GM19397 (cell line): ENCODE results near the gene P2RY11.

Experiments
- ATAC-seq: cut with Tn5 transposase; IDR thresholded peaks from one replicate; pipeline ENCODE4 v1.9.1; 2021; ENCODE audit warnings: mild to moderate bottlenecking, moderate library complexity; ENCODE audit not compliant: unreplicated experiment

The P2RY11 gene

DNA sequence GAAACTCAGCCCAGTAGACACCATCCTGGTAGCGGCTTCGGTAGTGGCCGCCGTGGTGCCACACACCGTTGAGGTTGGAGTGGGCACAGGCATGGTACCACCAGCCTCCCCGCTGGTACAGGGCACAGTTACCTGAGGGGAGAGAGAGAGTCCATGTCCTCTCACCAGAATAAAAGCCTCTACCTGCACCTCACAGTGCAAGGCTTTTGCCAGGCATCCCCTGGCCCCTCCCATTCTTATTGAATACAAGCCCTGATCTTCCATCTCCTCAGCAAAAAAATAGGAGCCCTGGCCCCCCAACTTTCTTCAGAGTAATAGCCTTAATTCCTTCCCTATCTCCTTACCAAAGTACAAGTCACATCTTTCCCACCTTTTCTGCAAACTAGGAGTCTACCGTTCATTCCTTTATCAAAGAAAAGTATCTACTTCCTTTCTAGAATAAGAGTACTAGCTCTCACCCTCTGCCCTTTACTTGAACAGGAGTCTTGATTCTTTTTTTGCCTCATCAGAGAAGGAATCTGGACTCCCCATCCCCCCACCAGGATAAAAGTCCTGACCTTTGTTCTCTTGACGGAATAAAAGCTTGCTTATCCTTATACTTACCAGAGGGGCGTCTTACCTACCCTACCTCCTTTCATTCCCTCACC is 18.7 kb upstream of the P2RY11 start:
- no peak for ATAC-seq

DNA sequence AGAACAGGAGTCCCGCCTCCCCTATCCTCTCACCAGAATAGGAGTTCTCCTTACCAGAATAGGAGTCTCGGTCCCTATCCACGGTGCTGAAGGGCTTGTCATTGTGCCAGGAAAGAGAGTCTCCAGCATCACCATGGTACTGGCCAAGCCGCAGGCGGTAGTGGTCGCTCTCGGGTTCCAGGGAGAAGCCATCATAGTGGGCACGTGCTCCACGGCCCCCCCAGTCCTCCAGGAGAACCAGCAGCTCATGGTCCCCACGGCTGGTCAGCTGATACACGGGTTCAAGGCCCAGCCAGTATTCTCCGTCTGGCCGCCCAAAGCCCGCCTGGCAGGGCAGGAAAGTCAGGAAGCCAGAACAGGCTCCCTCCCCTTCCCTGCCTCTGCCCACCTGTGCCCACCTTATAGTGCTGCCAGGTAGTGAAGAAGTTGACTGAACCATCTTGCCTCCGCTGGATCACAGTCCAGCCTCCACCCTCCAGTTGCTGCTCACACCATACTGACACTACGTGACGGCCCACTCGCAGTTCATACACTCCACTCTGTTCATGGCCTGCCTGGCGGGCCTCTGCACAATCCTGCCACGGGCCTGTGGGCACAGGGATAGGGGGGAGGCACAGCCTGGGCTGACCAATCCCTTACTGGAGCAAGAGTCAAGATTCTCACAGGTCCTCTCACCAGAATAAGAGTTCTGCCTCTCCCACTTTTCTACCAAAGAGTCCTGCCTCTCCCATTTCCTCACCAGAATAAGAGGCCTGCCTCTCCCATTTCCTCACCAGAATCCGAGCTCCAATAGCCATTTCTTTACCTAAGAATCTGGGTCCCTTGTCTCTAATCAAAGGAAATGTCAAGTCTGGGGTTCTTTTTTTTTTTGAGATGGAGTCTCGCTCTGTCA is 18.0 kb upstream of the P2RY11 start:
- ATAC-seq = no peak

DNA sequence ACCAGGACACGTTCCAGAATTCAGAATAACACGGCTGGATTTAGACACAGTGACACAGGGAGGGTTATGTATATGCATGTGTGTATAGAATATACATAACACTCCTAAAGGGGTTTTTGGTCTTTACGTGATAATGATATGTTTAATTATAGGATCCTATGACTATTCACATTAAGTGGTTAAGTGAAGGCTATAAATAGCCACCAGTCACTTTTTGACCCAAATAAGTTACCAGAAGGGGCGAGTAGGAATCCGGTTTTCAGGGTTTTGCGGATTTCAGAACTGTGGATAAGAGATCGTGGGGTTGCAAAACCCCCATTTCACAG is 15.9 kb upstream of the P2RY11 start:
- ATAC-seq = no peak

DNA sequence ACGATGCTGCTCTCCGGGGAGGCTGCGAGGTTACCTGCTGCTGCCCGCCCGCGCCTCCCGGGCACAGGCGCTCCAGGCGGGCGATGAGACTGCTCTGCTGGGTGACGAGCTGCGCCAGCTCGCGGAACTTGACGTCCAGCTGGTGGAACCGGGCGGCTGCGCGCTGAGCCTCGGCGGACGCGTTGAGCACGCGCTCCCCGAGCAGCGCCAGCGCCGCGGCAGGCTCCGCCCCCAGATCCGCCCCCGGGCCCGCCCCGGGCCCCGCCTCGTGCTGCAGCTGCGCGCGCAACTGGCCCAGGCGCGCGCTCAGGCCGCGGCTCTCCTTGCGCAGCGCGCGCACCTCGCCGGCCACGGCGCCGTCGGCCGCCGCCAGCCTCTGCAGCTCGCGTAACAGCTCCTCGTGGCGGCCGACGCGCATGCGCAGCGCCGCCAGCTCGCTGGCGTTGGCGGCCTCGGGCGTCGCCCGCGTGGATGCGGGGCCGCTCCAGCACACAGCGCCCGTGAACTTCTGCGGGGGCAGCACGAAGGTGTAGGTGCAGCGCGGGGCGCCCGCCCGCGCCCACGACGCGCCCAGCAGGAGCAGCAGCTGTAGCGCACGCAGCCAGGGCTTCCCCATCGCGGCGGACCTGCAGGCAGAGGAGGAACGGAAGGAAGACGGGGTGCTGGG is 15.4 kb upstream of the P2RY11 start:
- ATAC-seq = peak; percentile 81

DNA sequence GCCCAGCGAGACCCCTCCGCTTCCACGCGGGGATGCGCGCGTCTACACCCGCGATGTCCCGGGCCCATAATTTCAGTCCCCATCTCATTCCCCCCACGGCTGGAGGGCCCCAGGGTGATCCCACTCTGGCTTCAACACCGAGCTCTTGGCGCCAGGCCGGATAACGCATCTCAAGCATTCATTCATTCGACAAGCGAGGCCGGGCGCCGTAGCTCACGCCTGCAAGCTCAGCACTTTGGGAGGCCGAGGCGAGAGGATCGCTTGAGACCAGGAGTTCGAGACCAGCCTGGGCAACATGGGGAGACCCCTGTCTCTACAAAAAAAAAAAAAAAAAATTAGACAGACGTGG is 14.9 kb upstream of the P2RY11 start:
- ATAC-seq = no peak

DNA sequence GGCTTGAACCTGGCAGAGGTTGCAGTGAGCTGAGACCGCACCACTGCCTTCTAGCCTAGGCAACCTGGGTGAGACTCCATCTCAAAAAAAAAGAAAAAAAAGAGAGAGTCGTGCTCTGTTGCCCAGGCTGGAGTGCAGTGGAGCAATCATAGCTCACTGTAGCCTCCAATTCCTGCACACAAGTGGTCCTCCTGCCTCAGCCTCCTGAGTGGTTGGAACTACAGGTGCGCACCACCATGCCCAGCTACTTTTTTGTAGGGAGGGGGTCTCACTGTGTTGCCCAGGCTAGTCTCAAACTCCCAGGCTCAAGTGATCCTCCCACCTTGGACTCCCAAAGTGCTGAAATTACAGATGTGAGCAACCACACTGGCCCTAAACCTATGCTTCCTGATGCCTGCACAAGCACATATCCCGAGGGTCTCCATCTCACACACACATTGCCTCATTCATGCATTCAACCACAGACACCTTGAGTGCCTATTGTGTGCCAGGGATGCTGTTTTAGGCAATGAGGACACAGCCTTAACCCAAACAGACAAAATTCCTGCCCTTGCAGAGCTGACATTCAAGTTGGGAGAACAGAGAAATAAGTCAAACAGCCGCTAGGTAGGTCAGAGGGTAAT is 11.2 kb upstream of the P2RY11 start:
- ATAC-seq = no peak

DNA sequence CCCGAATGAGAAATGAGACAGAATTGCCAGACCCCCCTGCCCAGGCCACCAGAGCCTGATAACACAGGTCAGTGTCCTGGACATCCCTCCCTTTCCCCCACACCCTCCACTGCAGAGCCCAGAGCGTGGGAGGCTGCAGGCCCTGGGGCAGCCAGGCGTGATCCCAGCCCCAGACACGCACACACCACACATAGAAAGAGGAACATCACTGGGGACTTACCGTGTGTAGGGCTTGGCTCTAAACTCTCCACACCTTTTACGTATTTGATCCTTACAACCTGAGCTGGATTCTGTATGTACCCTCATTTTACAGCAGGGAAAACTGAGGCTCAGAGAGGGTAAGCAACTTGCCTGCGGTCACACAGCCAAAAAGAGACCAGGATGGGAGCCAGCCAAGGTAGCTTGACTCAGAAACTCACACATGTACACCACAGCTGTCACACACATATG is 8.7 kb upstream of the P2RY11 start:
- ATAC-seq = no peak

DNA sequence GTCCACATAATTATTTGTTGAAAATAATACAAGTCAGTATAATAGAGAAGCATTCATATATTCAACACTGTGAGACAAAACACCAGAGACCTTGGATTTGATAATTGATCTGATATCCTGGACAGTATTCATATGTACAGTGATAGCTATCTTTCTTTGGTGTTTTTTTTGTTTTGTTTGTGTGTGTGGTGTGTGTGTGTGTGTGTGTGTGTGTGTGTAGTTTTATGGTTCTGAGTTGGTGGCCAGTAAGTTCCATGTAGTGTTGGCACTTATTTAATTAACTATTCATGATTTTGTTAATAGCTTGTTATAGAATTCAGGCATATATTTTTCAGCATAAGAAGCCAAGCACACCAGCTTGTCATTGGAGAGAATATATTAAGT is 7.4 kb upstream of the P2RY11 start:
- no peak for ATAC-seq

DNA sequence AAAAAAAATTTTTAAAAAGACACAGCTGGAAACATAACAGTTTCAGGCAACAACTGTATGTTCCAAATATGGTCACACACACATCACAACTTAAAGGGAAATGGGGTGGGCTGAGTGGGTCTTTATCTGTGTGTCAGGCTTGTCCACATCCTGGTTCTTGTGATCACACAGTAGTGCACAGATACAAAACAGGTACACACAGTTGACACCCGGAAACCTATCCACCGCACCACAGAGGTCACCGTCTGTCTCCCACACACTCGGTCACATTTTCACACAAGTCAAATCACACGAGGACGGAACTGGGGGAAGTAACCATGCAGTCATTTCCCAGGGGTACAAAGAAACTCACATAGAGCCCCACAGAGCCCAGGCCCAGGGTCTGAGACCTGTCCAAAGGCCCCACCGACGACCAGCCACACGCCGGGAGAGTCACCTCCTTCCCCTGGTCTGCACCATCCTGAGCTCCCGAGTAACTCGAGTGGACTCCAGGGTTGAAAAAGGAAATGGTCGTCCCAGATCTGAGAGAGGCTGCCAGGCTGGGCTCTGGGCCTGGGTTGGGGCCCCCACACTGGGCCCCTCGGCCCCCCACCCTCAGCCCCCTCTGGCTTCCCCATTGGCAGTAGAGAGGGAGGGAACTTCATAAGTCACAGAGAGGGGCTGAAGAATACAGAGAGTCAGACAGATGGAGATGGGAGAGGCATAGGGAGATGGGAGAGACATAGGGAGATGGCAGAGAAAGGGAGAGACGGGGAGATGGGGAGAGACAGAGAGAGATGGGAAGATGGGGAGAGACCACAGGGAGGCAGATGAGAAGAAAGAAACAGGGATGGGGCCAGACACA is 6.6 kb upstream of the P2RY11 start:
- ATAC-seq = peak; percentile 37

DNA sequence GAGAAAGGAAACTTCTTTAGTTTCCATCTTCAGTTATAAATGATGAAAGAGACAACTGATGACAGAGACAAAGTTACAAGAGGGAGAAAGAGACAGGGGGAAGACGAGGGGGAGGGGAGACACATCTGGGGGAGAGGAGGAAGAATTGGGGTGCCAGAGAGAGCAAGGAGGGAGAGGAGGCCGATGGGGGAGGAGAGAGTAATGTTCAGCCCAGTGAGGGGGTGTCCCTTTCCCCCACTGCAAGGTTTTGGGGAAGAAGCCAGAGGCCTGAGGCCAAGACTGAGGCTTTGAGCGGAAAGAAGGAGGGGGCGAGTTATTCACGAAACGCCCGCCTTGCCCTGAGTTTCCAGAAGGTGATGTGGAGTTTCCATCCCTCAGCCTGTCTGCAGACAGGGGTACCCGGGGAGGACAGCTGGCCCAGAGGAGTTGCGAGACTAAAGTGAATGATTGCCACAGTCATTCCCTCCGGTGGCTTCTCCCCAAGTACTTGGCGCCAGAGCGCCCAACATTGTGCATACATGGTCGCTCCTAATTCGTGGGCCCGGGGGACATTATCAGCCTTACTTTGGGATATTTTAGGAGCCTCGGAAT is 5.9 kb upstream of the P2RY11 start:
- ATAC-seq = peak; percentile 9

DNA sequence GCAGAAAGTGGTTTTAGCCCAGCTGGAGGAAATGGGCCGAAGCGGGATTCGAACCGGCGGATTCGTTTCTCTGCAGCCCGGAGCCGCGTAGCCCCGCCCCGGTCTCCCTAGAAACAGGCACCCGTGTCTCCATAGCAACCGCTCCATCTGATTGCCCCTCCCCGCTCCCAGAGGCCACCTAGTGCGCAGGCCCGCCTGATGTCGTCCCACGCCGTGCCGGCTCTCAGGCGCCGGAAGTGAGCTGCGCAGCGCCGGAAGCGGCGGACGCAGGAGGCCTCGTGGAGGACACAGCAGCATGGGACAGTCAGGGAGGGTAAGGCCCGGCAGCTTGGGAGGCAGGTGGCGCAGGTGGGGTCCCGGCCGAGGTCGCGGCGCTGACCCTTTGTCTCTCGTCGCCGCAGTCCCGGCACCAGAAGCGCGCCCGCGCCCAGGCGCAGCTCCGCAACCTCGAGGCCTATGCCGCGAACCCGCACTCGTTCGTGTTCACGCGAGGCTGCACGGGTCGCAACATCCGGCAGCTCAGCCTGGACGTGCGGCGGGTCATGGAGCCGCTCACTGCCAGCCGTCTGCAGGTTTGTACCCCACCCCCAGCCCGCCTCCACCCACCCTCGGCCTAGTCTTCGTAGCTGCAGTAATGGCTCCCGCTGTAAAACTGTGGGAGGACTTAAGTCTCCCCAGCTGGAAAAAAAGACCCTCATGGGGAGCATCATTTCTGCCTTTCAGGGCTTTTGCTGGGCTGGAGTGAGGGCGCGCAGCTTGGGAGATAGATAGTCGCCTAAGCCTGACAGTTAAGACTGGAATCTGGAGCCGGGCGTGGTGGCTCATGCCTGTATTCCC is 5.2 kb upstream of the P2RY11 start, which contains the start of gene PPAN:
PPAN (plus strand) TSS at position 263 of the 837 bp plus-strand sequence; CDS start at position 296, 33 bp downstream.
- peak; percentile 63 for ATAC-seq

DNA sequence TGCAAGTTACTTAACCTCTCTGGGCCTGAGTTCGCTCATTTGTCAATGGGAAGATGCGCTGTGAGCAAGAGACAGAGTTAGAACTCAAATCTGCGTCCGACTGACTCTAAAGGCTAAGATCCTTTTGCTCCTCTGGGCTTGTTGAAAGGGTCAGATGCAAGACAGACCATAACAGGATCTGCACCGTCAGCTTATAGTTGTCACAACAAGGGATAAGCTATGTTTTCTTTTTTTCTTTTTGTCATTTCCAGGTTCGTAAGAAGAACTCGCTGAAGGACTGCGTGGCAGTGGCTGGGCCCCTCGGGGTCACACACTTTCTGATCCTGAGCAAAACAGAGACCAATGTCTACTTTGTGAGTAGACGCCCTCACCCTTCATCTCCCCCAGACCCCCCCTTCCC is 4.2 kb upstream of the P2RY11 start:
- ATAC-seq = no peak

DNA sequence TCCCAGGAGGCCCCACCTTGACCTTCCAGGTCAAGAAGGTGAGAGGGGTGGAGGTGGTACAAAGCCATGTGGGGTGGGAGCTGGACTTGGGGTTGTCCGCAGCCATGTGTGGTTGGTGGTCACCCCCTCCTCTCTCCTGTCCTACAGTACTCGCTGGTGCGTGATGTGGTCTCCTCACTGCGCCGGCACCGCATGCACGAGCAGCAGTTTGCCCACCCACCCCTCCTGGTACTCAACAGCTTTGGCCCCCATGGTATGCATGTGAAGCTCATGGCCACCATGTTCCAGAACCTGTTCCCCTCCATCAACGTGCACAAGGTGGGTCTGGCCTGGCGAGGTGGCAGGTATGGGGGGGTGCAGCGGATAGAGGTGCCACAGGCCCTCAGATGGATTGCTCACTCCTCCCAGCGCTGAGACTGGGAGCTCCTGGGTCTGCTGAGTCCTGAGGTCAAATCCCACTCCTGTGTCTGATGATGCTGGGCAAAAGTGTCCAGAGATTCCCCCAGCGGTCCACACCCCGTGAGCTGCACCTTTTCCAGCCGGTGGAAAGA is 3.6 kb upstream of the P2RY11 start:
- no peak for ATAC-seq

DNA sequence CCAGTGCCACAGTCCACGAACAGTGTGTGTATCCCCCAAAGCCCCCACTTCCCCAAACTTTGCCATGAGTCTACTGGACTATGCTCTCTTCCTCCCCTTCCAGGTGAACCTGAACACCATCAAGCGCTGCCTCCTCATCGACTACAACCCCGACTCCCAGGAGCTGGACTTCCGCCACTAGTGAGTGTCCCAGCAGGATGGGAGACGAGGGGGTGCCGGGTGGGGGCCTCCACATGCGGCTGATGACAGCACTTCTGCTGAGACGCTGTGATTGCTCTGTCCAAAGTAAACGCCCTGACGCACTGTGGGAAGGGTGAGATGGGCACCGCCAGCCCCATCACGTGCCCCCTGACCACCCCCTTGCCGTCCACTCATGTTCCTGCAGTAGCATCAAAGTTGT is 2.0 kb upstream of the P2RY11 start:
- no peak for ATAC-seq

DNA sequence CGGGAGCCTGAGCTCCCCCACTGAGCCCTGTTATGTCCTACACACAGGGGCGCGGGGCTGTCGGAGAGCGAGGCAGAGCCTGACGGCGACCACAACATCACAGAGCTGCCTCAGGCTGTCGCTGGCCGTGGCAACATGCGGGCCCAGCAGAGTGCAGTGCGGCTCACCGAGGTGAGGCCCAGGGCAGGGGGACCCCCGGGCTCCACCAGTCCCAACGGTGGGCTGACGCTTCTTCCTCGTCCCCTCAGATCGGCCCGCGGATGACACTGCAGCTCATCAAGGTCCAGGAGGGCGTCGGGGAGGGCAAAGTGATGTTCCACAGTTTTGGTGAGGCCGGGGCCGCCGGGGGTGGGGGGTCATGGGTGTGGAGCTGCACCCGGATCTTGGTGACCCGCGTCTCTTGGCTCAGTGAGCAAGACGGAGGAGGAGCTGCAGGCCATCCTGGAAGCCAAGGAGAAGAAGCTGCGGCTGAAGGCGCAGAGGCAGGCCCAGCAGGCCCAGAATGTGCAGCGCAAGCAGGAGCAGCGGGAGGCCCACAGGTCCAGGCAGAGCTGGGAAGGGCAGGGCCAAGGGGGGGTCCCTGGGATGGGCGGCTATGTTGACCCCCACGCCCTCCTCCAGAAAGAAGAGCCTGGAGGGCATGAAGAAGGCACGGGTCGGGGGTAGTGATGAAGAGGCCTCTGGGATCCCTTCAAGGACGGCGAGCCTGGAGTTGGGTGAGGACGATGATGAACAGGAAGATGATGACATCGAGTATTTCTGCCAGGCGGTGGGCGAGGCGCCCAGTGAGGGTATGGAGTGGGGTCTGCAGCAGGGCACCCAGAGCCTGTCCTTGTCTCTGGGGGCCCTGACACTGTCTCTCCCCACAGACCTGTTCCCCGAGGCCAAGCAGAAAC is 1.2 kb upstream of the P2RY11 start:
- no peak for ATAC-seq

DNA sequence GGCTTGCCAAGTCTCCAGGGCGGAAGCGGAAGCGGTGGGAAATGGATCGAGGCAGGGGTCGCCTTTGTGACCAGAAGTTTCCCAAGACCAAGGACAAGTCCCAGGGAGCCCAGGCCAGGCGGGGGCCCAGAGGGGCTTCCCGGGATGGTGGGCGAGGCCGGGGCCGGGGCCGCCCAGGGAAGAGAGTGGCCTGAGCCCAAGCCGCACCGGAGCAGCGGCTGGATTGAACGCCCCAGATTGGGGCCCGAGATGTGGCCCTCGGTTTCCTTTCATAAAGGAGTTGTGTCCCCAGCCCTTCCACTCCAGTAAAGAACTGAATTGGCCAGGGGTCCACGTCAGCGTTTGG is 548 bp upstream of the P2RY11 start:
- no peak for ATAC-seq

DNA sequence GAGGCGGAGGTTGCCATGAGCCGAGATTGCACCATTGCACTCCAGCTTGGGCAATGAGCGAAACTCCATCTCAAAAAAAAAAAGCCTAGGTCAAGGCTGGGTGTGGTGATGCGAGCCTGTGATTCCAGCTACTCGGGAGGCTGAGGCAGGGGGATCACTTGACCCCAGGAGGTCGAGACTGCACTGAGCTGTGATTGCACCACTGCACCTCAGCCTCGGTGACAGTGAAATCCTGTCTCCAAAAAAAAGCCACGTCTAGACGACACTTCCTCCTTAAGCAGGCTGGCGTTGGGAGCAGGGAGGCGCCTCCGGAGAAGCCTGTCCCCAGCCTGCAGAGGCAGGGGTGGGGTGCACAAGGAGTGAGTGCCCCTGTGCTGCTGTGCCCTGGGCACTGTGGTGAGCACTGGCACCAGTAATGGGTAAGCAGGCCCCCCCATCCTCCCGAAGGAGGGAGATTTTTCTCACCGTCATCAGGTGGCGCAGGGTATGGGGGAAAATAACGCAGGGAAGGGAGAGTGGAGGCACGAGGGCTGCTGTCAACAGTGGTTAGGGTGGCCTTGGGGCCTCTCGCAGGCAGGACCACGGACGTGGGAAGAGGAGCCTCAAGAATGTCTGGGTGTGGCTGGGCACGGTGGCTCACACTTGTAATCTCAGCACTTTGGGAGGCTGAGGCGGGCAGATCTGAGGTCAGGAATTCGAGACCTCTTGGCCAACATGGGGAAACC is 706 bp downstream of the P2RY11 start:
- ATAC-seq = no peak
